Endodermal cell (in vitro differentiated cells): ENCODE data around the gene HPSE2. TPM values are rescaled to one million over a fixed set of nuclear protein-coding genes. Genes with fewer than 3 reads are reported as not detected.

ENCODE experiments used
- DNase-seq: peaks from one replicate; pipeline ENCODE4 v3.0.0-alpha.2; 2017
- H3K27ac ChIP-seq: 2 replicates; pipeline ENCODE4 v1.5.1; 2013; ENCODE audit warnings: mild to moderate bottlenecking, low read depth, low read length, moderate library complexity
- H3K27me3 ChIP-seq: 2 replicates; pipeline ENCODE4 v1.6.1; 2013; ENCODE audit warnings: mild to moderate bottlenecking, low read length, moderate library complexity; ENCODE audit not compliant: insufficient read depth, control insufficient read depth, poor library complexity, severe bottlenecking
- H3K36me3 ChIP-seq: 2 replicates; pipeline ENCODE4 v1.7.0; 2013; ENCODE audit warnings: mild to moderate bottlenecking, low read length, moderate library complexity; ENCODE audit not compliant: control insufficient read depth, insufficient read depth
- H3K4me1 ChIP-seq: one replicate; pipeline ENCODE4 v1.7.0; 2013; ENCODE audit warnings: low read length; ENCODE audit not compliant: control insufficient read depth, insufficient read depth
- H3K4me3 ChIP-seq: 2 replicates; pipeline ENCODE4 v1.5.1; 2013; ENCODE audit warnings: mild to moderate bottlenecking, low read length, moderate library complexity
- H3K9ac ChIP-seq: 2 replicates; pipeline ENCODE4 v1.6.1; 2013; ENCODE audit warnings: mild to moderate bottlenecking, low read length, moderate library complexity; ENCODE audit not compliant: poor library complexity, severe bottlenecking; ENCODE audit errors: extremely low read depth
- H3K9me3 ChIP-seq: 2 replicates; pipeline ENCODE4 v1.6.1; 2013; ENCODE audit warnings: mild to moderate bottlenecking, low read length, moderate library complexity; ENCODE audit not compliant: control insufficient read depth
- H3K27ac Mint-ChIP-seq: 2 replicates; pipeline ENCODE4 v1.8.0; 2020; ENCODE audit warnings: mixed read lengths
- H3K27me3 Mint-ChIP-seq: 2 replicates; pipeline ENCODE4 v1.8.0; 2021; ENCODE audit warnings: mild to moderate bottlenecking, mixed read lengths; ENCODE audit not compliant: insufficient read depth
- H3K36me3 Mint-ChIP-seq: 2 replicates; pipeline ENCODE4 v1.8.0; 2020; ENCODE audit warnings: low read depth, mixed read lengths
- H3K4me1 Mint-ChIP-seq: 2 replicates; pipeline ENCODE4 v1.8.0; 2020; ENCODE audit warnings: mixed read lengths
- H3K4me3 Mint-ChIP-seq: 2 replicates; pipeline ENCODE4 v1.8.0; 2020; ENCODE audit warnings: mild to moderate bottlenecking, moderate library complexity, mixed read lengths
- H3K9me3 Mint-ChIP-seq: 2 replicates; pipeline ENCODE4 v1.8.0; 2020; ENCODE audit warnings: mild to moderate bottlenecking, mixed read lengths
- whole genome bisulfite sequencing, 2 experiments: methylation state at CpG; one replicate each; pipeline versions ENCODE4 v1.1.5 to v1.1.7; 2013; ENCODE audit warnings: missing lambda C conversion rate in 2 of 2, mixed read lengths in 1 of 2; ENCODE audit not compliant: insufficient coverage in 1 of 2, insufficient read length in 1 of 2; 5-methylcytosine and 5-hydroxymethylcytosine counted together
- total RNA-seq, 2 donors: library from RNA; stranded (reverse); fragmentation: NEBNext Ultra II Directional in 1 of 2; extraction: Animal tissue kit (Norgen Biotek cat#: 25700) in 1 of 2; gene quantifications; 2 replicates in 1 of 2; 3 replicates in 1 of 2; pipeline ENCODE4 v1.2.1, GENCODE V29; 2021
- TF ChIP-seq, protein P1 (sequence below): fragments of 200-600 bp; sonication (generic); conservative IDR thresholded peaks from 2 replicates; pipeline ENCODE4 v1.5.0; 2021; ENCODE audit warnings: antibody characterized with exemption, mild to moderate bottlenecking

Gene HPSE2
- total RNA-seq, 2 donors from 2014 or later: 0.07 to 0.11 TPM

- Histone ChIP-seq H3K9ac (peak overlapping the region; percentile 22), H3K4me3 (peak overlapping the region; percentile 71), H3K4me1 (peaks cover 15% of the 10 kb centered on the region), H3K27me3 (no peaks in the 10 kb centered on the region), H3K36me3 (no peaks in the 10 kb centered on the region), H3K27ac (no peak overlapping the region), H3K9me3 (no peaks in the 10 kb centered on the region)
- Mint-ChIP-seq H3K4me1 (peaks cover 28% of the 10 kb centered on the region), H3K27ac (peak overlapping the region; percentile 87), H3K36me3 (no peaks in the 10 kb centered on the region), H3K9me3 (no peaks in the 10 kb centered on the region), H3K4me3 (peak overlapping the region; percentile 19), H3K27me3 (no peaks in the 10 kb centered on the region)
- WGBS, 2 experiments: 0 to 7% methylated on average over 1 to 6 of the region's 6 CpGs
- peak; percentile 82 for DNase-seq
- TF ChIP-seq, protein P1, sequence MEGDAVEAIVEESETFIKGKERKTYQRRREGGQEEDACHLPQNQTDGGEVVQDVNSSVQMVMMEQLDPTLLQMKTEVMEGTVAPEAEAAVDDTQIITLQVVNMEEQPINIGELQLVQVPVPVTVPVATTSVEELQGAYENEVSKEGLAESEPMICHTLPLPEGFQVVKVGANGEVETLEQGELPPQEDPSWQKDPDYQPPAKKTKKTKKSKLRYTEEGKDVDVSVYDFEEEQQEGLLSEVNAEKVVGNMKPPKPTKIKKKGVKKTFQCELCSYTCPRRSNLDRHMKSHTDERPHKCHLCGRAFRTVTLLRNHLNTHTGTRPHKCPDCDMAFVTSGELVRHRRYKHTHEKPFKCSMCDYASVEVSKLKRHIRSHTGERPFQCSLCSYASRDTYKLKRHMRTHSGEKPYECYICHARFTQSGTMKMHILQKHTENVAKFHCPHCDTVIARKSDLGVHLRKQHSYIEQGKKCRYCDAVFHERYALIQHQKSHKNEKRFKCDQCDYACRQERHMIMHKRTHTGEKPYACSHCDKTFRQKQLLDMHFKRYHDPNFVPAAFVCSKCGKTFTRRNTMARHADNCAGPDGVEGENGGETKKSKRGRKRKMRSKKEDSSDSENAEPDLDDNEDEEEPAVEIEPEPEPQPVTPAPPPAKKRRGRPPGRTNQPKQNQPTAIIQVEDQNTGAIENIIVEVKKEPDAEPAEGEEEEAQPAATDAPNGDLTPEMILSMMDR: no peak
These were observed 588.4 kb downstream of the HPSE2 start for GRCh38 chr10:98646998-98647917.

- H3K9ac ChIP-seq: no peak overlapping the region
- 100% methylated on average over 1 of the region's 1 CpG; no CpG with 5 or more reads in 1 of the 2 experiments for WGBS, 2 experiments
- H3K27me3 Mint-ChIP-seq: no peaks in the 10 kb centered on the region
These were observed 591.2 kb downstream of the HPSE2 start for GRCh38 chr10:98644466-98644865.

GRCh38 chr10:98642281-98642680 is 593.4 kb downstream of the HPSE2 start:
- TF ChIP-seq, protein P1: no peak

More at GRCh38 chr10:98644466-98644865, 591.2 kb downstream of the HPSE2 start:
- H3K36me3 Mint-ChIP-seq: no peaks in the 10 kb centered on the region
- Histone ChIP-seq H3K4me3 (no peak overlapping the region), H3K27me3 (no peaks in the 10 kb centered on the region), H3K4me1 (peaks cover 15% of the 10 kb centered on the region), H3K9me3 (no peaks in the 10 kb centered on the region), H3K27ac (no peak overlapping the region), H3K36me3 (no peaks in the 10 kb centered on the region)
- DNase-seq: no peak
- no peak overlapping the region for H3K4me3 Mint-ChIP-seq
- H3K27ac Mint-ChIP-seq: no peak overlapping the region
- TF ChIP-seq, protein P1: no peak
- no peaks in the 10 kb centered on the region for H3K9me3 Mint-ChIP-seq
- peaks cover 27% of the 10 kb centered on the region for H3K4me1 Mint-ChIP-seq

More at GRCh38 chr10:98642281-98642680, 593.4 kb downstream of the HPSE2 start:
- H3K36me3 ChIP-seq: no peaks in the 10 kb centered on the region
- Mint-ChIP-seq H3K4me1 (peaks cover 13% of the 10 kb centered on the region), H3K9me3 (no peaks in the 10 kb centered on the region), H3K4me3 (no peak overlapping the region), H3K36me3 (no peaks in the 10 kb centered on the region), H3K27ac (no peak overlapping the region), H3K27me3 (no peaks in the 10 kb centered on the region)
- no peak overlapping the region for H3K4me3 ChIP-seq
- H3K9ac ChIP-seq: no peak overlapping the region
- H3K4me1 ChIP-seq: peaks cover 11% of the 10 kb centered on the region
- H3K27ac ChIP-seq: no peak overlapping the region
- H3K9me3 ChIP-seq: no peaks in the 10 kb centered on the region
- no peaks in the 10 kb centered on the region for H3K27me3 ChIP-seq
- WGBS, 2 experiments: 85 to 100% methylated on average over 1 to 2 of the region's 2 CpGs
- no peak for DNase-seq
